Astrocyte of the hippocampus (primary cell): Measurements from ENCODE around the gene TRIM47.
"Not testable (repeated sequence)": the region's sequence is repeated elsewhere in the genome, so short reads cannot be mapped to it uniquely, and the experiment has no call there.

ENCODE experiments used
- DNase-seq: peaks from one replicate; pipeline ENCODE4 v3.0.0; 2011; ENCODE audit warnings: low read depth, low spot score

The TRIM47 gene

GRCh38 chr17:75869282-75870141, 8.9 kb downstream of the TRIM47 start:
- DNase-seq: peak; percentile 82

DNA sequence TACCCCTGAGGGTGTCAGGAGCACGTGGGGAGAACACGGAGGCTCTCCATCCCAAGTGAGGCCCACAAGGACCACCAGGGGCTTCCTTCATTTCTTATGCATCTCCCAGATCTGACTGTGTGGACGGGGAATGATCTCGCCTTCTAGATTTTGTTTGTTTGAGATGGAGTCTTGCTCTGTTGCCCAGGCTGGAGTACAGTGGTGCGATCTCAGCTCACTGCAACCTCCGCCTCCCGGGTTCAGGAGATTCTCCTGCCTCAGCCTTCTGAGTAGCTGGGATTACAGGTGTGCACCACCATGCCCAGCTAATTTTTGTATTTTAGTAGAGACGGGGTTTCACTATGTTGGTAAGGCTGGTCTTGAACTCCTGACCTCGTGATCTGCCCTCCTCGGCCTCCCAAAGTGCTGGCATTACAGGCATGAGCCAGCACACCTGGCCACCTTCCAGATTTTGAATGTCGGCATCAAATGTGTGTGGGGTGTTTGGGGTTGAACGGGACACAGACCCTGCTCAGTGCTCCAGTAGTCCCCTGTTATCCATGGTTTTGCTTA, 9.6 kb downstream of the TRIM47 start:
- DNase-seq: not testable (repeated sequence)

GRCh38 chr17:75865404-75866188, 12.8 kb downstream of the TRIM47 start:
- not testable (repeated sequence) for DNase-seq

DNA sequence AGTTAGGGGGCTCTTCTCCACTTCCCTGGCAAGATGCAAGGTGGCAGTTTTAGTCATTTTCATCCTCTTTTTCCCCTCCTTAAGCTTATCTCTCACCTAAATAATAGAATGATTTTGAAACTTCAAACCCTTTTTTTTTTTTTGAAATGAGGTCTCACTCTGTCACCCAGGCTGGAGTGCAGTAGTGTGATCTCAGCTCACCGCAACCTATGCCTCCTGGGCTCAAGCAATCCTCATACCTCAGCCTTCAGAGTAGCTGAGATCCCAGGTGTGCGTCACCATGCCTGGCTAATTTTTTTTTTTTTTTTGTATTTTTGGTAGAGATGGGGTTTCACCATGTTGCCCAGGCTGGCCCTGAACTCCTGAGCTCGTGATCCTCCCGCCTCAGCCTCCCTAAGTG, 13.5 kb downstream of the TRIM47 start:
- DNase-seq: not testable (repeated sequence)

DNA sequence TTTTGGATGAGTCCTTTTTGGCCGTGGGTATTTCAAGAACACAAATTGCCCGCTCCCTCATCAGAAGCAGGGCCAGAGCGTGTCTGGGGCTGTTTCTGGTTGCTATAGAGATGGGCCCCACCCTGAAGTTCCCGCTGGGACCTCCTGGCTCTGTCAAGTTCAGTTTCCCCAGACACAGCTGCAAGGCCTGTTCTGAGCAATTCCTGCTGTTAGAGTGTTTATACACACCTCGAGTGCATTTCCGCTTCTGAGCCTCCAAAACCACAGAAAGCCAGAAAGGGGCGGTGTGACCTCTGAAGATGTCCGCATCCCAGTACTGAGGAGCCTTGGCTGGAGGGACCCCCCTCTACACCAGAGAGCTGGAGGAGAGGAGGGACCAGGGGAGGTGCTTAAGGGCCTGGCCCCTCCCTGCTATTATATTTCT, 13.9 kb downstream of the TRIM47 start:
- DNase-seq: peak; percentile 46

GRCh38 chr17:75861927-75862317, 16.5 kb downstream of the TRIM47 start:
- DNase-seq: no peak

GRCh38 chr17:75859358-75859757, 19.0 kb downstream of the TRIM47 start:
- not testable (repeated sequence) for DNase-seq

DNA sequence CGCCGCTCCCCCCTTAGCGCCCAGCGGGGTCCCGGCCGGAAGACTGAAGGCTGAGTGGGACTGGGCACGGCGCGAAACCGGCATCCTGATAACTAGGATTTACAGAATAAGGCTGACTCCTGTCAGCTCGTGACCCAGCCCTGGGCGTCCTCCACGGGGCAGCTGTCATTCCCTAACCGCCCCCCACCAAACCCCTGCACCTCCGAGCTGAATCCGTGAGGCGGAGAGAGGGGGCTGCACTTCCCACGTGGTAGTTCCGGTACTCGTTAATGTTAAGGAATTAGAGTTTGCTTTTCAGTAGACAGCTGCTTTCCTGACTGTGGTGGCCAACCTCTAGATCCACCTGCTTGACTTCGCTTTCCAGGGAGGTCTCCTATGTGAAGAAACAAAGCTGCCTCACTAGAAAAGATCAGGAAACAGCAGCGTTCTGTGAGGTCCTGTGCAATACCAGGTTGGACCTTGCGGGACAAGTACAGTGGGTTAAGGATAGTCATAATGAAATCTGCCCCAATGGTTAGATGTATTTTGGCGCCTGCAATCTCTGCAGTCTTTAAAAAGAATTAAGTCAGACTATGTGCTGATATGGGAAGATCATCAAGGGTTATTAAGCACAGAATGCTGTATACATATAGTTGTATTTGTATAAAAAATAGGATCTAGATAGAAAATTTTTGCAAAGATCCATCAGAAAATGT, 22.2 kb downstream of the TRIM47 start:
- no peak for DNase-seq

- DNase-seq: peak; percentile 100
Observed at GRCh38 chr17:75855310-75856061, 22.9 kb downstream of the TRIM47 start, which contains the start of gene WBP2. TSS of gene WBP2 (minus strand) at chr17:75855335. CDS start at chr17:75855297, 38 bp downstream.

DNA sequence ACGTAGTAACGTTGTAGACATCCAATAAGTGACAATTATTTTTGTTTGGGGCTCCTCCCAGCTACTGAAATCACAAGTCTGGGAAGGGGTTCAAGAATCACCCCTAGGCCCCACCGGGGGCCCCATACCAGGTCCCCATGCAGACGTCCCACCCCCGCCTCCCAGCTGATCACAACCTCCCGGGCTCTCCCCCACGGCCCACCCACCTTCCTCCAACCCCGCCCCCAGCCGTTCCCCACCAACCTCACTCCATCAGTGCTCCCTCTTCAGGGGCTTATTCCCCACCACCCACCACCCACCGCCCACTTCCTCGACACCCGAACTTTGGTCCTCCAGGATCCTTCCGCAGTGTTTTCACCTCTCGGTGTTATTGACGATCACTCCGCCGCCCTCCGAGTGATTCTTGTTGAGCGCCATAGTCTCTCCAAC, 23.5 kb downstream of the TRIM47 start:
- DNase-seq: no peak

- peak; percentile 62 for DNase-seq
Observed at GRCh38 chr17:75854101-75854748, 24.2 kb downstream of the TRIM47 start.

GRCh38 chr17:75853433-75853832, 24.9 kb downstream of the TRIM47 start:
- peak; percentile 57 for DNase-seq

DNA sequence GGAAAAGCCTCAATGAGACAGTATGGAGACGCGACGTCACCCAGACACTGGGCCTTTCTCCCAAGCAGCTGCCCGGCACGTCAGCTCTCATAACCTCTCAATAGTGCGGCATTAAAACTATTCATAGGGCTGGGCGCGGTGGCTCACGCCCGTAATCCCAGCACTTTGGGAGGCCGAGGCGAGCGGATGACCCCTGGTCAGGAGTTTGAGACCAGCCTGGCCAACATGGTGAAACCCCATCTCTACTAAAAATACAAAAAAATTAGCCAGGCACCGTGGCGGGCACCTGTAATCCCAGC, 26.7 kb downstream of the TRIM47 start:
- DNase-seq: not testable (repeated sequence)

DNA sequence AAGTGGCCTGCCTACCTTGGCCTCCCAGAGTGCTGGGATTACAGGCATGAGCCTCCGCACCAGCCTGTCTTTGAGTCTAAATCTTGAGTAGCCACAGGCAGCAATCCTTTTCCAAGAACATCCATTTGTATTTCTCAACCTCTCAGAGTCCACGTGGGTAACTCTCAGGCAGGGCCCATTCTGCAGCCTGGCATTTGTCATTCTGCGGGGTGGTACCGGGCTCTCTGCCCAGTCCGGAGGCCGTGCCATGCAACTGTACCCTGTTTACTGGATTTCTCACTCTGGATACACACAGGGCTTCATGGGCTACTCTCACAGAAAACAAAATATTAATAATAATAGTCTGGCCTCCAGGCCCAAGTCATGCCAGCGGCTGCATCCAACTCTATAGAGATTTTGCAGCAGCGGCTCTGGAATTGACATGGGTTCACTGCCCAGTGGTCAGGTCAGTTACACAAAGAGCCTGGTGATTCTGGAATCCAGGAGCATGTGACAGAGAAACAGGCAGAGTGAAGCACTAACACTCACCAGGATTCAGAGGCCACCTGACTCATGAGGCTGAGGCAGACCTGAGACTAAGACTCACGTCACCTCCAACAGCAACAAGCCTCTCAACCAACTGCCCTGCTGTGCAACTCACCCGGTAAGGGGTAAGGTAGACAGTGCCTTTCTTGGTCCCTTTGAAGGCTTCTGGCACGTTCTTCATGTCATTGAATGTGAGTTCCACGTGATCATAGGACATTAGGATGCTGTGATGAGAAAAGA, 27.3 kb downstream of the TRIM47 start:
- no peak for DNase-seq

GRCh38 chr17:75849724-75850123, 28.7 kb downstream of the TRIM47 start:
- no peak for DNase-seq

DNA sequence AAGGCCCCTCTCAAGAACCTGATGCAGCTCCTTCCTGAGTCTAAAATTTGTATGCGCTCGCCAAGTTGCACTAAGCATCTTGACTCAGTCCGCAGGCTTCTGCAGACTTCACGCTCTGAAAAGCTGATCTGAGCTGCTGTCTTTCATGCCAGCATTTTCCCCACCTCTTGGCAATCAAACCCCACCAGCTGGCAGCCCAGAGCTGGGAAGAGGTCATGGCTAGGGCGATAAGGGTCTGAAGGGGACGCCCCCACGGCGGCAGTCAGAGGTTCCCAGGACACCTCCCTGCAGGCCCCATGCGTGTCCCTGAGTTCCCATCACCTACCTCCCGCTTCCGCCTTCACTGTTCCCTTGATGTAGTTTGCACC, 29.1 kb downstream of the TRIM47 start:
- no peak for DNase-seq

DNA sequence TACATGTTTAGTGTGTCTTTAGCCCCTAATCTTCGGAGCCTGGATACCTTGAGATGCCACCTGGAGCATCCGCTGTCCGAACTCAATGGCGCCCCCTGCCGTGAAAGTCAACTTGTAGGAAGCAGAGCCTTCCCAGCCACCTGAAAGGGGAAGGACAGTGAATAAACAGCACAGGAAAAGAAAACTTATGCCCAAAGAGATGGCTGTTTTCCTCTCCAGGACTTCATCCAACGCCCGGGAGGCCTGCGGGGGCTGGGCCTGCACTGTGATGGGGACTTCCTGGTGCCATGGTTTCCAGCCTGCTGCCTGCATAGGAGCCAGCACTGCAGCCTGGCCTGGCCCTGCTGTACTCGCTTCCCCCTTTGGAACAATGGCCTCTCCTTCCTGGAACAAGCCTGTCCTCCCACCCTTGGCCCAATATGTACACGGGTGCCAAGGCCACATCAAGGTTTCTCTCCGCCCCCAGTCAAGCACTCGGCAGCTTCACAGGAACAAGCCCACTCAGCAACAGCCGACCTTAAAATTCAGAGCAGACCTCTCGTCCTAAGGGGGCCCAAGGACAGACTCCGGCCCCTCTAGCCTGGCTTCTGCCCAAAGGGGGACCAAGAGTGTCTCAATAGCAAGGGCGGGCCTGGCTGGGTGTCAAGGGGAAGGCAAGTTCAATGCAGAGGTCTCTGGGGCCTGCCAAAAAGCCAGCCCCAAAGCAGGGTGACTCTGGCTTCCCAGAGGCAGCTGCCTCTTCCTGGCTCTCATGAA, 29.7 kb downstream of the TRIM47 start:
- peak; percentile 54 for DNase-seq

- no peak for DNase-seq
Observed at GRCh38 chr17:75847614-75848522, 30.5 kb downstream of the TRIM47 start.
